ENCODE results near the gene SFXN2.

DNA sequence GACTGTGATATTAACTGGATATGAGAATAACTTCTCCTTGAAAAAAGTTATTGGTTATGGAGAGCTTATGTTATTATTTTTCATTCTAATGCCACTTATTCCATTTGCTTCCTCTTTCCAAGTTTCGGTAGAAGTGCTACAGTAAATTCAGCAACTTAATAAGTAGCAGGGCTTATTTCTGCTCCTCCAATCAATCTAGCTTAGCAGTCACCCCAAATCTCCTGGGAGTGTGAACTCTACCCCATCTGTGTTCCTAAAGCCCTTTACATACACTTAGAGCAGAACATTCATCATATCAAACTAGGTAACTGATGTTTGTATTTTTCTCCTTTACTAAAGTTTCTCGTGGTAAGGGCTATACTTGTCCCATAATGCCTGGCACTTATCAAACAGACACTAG is 8.9 kb upstream of the SFXN2 start:
- TF ChIP-seq, protein P1, sequence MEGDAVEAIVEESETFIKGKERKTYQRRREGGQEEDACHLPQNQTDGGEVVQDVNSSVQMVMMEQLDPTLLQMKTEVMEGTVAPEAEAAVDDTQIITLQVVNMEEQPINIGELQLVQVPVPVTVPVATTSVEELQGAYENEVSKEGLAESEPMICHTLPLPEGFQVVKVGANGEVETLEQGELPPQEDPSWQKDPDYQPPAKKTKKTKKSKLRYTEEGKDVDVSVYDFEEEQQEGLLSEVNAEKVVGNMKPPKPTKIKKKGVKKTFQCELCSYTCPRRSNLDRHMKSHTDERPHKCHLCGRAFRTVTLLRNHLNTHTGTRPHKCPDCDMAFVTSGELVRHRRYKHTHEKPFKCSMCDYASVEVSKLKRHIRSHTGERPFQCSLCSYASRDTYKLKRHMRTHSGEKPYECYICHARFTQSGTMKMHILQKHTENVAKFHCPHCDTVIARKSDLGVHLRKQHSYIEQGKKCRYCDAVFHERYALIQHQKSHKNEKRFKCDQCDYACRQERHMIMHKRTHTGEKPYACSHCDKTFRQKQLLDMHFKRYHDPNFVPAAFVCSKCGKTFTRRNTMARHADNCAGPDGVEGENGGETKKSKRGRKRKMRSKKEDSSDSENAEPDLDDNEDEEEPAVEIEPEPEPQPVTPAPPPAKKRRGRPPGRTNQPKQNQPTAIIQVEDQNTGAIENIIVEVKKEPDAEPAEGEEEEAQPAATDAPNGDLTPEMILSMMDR (IDR thresholded peaks at IDR 0.05 in 4 of 5, conservative IDR thresholded peaks at IDR 0.05 in 1 of 5) = no peak
- TF ChIP-seq POLR2A (IDR thresholded peaks at IDR 0.05) = no peak

Data from gastrocnemius medialis (tissue), 4 donors.